ENCODE data around the gene ANKS1A.
"Not testable (repeated sequence)": the region's sequence is repeated elsewhere in the genome, so short reads cannot be mapped to it uniquely, and the experiment has no call there.

Gene ANKS1A

DNA sequence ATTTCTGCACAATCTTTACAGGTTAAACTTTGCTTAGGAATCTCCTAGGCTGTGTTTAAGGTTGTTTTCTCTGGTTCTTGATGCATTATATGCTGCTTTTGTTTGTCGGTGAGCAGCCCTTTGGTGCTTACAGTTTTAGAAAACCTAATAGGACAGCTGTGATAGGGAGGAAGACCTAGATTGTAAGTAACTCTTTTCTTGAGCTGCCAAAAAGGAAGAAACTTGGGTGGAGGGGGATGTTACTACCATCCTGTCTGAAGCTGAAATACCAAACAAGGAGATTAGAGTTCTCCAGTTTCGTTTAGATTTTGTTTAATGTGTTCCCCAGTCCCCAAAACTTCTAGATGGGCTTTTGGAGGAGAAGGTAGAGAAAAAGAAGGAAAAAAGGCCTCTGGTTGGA lies 72.0 kb downstream of the ANKS1A start:
- no peak for DNase-seq

DNA sequence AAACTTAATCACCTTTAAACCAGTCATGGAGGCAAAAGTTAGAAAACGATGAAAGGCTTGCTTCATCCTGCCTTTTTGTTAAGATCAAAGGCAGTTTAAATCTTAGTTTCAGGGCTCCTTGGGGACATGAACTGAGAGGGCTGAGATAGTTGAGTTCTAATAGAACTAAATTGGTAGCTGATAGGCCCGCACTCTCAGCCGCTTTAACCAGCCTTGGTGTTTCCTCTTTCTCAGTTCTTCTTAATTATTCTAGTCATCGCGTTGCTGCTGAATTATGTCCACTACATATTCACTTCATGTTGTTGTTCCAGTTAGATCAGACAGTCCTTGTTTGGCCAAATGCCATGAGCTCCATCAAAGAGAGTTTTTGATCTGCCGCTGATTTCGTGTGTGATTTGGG lies 72.5 kb downstream of the ANKS1A start:
- DNase-seq = no peak

DNA sequence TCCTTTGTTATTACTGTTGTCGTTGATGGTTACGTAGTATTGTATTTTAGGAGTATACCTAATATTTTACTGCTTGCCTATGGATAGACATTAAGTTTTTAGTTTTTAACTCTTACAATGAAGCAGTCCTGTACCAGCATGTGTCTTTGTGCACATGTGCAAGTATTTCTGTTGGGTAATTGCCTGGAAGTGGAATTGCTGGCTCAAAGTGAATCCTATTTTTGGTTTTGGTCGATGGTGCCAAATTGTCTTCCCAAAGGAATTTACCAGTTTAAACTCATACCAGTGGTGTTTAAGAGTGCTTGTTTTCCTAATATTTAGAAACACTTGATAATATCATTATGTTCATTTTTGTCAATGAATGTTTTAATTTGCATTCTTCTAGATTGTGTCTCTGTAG lies 75.5 kb downstream of the ANKS1A start:
- no peak for DNase-seq

DNA sequence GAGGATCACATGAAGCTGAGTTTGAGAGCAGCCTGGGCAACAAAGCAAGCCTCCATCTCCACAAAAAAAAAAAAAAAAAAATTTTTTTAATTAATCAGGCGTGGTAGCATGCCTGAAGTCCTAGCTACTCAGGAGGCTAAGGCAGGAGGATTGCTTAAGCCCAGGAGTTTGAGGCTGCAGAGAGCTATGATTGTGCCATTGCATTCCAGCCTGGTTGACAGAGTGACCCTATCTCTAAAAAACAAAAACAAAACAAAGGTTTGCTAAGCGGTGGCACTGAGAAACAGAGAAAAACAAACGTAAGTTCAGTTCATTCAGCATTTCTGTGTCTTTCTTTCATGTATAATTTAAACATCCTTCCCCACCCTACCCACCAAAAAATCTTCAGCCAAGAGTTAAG lies 78.4 kb downstream of the ANKS1A start:
- DNase-seq = no peak

DNA sequence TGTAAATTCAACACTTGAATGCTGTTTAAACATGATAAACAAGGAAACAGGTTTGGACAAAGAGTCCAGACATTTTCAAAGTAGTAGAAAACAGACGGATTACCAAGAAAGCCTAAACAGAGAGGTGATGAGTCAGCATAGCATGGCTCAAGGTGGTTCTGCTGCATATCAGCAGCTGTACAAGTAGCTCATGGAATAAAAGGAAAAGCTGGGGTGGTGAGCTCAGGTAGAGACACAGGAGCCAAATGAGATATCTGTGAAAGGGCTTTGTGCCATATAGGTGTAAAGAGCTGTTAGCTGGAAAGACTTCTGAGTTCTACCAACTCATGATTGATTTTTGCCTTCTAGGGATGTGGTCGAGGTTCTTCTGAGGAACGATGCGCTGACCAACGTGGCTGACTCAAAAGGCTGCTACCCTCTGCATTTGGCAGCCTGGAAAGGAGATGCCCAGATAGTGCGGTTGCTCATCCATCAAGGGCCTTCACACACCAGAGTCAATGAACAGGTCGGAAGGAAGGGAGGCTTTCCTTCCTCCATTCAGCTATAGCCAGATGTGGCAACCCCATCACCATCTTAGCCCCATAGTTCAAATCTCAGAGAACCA lies 80.7 kb downstream of the ANKS1A start:
- no peak for DNase-seq

DNA sequence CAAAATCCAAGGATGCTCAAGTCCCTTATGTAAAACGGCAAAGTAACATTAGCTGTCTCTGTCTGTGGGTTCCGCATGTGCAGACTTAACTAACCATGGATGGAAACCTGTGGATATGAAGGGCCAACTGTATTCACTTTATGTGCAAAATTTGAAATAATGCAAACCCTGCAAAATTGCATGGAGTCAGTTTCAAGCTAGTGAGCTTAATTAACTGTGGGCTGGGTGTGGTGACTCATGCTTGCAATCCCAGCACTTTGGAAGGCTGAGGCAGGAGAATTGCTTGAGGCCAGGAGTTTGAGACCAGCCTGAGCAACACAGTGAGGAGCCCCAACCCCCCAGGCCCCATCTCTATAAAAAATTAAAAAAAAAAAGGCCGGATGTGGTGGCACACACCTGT lies 81.4 kb downstream of the ANKS1A start:
- DNase-seq = no peak

DNA sequence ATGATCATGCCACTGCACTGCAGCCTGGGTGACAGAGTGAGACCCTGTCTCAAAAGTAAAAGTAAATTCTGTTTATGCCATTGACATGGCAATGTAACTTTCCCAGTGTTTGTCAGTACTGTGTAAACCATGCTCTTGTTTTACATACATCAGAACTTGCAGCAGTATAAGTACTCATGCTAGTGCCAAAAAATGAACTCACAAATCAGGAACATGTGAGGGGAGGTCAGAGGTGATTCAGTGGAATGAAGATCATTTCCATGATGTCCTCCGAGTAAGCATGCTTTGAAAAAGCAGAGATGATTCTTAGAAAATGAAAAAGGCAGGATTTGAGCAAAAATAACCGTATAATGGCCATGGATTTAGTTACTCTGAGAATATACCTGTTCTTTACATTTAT lies 81.9 kb downstream of the ANKS1A start:
- DNase-seq = no peak

DNA sequence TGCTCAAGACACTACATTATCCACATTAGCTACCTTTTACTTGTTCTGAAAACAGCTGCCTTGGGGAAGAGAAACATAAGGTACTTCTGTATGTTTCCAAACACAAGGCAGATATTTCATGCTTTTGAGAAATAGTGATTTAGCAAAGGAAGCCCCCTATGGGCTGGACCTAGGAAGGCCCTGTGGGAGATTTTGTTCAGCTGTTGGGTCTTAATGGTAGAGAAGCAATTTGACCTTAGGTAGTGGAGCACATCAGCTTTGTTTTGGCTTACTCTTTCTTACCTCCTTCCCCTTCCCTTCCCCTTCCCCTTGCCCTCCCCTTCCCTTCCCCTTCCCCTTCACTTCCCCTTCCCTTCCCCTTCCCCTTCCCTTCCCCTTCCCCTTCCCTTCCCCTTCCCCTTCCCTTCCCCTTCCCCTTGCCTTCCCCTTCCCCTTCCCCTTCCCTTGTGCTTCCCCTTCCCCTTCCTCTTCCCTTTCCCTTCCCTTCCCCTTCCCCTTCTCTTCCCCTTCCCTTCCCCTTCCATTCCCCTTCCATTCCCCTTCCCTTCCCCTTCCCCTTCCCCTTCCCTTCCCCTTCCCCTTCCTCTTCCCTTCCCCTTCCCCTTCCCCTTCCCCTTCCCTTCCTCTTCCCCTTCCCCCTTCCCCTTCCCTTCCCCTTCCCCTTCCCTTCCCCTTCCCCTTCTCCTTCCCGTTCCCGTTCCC lies 84.6 kb downstream of the ANKS1A start:
- no peak for DNase-seq

DNA sequence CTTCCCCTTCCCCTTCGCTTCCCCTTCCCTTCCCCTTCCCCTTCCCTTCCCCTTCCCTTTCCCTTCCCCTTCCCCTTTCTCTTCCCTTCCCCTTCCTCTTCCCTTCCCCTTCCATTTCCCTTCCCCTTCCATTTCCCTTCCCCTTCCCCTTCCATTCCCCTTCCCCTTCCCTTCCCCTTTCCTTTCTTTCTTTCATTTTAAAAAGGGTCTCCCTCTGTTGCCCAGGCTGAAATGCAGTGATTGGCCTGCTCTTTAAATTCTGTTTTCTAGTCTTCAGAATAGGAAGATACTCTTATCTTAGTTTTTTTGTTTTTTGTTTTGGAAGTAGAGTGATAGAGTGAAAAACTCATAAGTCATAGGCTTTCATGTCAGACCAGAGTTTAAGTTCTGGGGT lies 85.2 kb downstream of the ANKS1A start:
- no peak for DNase-seq

DNA sequence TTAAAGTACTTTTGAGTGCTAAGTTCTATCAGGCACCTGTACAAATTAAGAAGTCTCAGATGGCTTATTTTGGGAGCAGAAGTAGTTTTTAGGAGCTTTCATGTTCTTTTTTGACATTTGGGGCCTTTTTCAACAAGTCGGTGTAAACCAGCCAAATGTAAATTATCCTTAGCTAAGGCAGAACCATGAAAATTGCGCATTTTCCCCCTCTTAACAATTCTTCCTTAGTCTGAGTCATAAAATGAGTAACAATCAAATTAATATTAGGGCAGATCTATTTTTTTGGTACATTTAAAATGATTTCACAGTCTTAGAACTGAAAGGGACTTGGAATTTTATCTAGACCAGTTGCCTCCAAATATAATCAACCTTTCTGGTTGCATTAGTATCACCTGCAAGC lies 87.2 kb downstream of the ANKS1A start:
- no peak for DNase-seq

DNA sequence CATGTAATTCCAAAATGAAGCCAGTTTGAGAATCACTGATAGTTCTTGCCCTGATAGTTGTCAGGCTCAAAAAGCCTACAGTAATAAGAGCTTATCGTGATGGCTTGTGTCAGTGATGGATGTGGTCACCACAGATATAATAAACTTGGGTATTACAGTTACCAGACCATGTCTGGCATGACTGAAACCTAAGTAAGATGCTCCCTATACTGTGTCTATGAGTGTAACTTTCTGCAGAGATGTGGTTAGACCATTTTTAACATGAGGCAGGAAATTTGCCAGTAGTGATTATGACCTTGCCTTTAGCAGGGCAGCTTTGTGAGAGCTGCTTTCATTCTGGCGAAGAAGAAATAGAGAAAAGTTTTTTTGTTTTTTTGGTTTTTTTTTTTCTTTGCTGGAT lies 90.2 kb downstream of the ANKS1A start:
- DNase-seq = no peak

DNA sequence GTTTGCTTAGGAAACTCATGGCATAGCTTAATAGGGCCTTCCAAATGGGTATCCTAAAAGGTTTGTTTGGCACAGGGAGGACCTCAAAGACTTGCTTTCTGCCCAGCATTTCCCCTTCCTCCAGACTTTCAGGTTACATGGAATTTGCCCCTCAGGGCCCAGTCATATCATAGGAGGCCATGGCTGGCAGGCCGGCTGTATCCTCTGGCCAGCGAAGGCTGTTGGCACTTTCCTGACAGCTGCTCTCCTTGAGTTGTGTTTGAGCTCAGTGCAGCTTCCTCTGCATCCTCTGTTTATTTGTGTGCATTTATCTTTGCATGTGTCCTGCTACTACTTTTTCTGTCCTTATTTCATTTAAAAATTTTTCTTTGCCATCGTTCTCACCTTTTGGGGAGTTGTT lies 90.9 kb downstream of the ANKS1A start:
- no peak for DNase-seq

DNA sequence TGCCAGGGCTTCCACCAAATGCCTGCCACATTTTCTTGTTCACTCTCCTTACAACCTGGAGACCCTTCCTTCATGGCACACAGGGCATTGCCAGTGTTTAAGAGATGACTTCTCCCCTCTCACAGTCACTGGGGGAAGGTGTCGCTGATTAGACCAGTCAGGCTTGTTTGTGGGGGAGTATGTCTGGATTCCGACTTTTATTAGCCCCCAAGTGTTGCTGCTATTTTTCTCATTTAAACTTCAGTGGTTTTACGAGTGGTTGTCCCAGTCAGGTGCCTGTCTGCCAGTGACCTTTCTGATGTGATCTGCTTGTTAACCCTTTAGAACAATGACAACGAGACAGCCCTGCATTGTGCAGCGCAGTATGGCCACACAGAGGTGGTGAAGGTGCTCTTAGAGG lies 92.3 kb downstream of the ANKS1A start:
- no peak for DNase-seq

DNA sequence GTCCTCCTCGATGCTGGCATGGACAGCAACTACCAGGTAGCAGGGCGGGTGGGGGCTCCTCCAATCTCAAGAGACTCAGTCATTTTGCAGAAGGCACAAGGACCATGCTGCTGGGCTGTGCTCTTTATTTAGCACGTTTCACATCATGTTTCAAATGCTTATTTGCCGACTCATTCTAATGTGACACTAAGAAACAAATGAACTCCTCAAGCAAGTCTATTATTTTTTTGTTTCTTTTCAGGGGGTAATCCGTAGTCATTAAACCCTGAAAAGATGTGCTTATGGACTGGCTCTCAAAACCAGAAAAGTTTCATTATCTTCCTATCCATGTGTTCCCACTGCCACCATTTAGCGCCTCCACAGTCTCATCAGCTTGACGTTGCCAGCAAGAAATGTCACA lies 92.9 kb downstream of the ANKS1A start:
- no peak for DNase-seq

DNA sequence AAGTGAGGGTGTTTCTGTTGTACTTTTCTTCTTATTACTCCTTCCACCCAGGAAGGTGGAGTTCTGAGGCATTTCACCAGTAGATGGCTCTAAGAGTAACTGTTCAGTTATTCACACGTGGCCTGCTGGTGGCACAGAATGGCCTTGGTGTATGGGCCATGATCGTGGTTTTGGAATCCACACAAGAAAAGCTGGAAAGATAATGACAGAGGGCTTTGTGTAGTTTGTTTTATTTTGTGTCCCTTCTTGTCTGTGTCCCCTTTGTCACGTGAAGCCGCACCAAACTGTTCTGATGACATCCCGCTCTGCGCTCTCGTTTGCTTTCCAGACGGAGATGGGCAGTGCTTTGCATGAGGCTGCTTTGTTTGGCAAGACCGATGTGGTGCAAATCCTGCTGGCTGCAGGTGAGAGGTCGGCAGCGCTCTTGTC lies 93.4 kb downstream of the ANKS1A start:
- no peak for DNase-seq

DNA sequence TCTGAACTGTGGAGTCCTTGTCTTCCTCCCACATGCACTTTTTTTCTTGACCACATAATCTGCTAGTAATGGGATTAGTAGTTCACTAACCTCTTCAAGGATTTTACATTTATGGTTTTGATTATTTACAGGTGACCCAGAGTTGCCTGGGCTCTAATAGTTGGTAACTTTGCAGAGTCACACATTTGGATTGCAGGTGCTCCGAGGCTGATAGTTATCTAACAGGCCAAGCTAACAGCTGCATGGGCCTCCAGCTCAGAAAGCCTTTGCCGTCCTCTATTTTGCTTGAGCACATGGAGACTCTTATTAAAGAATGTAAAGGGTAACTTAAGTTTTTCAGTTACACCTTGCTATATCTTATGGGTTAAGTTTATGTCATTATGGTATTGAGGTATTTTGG lies 95.4 kb downstream of the ANKS1A start:
- DNase-seq = no peak

DNA sequence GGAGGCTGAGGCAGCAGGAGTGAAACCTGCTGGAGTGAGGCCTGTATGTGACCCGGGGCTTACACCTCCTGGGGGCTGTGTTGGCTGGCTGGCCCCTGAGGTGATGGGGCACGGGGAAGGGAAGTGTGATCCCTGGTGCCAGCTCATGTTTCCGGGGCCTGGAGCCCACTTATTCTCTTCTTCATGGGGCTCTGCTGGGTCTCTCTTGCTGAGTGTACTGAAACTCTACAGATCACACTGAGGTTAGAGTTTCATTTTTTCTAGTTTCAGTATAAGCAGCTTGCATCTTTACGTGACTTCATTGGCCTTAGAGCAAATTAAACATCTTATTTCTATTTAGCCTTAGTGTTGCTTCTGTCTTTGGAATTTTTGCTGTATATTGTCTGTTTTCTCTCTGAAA lies 96.2 kb downstream of the ANKS1A start:
- DNase-seq = no peak

DNA sequence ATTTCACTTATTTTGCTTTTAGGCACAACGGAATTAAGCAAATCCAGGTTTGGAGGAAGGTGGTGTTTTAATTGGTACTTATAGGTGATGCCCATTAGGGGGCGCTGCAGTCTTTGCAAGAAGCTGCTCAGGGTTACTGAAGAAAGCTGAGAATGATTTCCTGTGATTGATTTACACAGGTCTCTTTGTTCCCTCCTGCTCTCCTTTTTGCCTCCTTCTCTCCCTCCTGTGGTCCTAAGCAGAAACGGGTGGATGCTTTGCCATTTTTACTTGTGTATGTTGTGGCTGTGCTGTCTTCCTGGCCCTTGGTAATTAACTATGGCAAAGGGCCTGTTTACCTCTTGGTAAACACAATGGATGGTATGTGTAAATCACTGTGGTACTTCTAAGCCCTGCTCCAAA lies 97.8 kb downstream of the ANKS1A start:
- peak; percentile 64 for DNase-seq

DNA sequence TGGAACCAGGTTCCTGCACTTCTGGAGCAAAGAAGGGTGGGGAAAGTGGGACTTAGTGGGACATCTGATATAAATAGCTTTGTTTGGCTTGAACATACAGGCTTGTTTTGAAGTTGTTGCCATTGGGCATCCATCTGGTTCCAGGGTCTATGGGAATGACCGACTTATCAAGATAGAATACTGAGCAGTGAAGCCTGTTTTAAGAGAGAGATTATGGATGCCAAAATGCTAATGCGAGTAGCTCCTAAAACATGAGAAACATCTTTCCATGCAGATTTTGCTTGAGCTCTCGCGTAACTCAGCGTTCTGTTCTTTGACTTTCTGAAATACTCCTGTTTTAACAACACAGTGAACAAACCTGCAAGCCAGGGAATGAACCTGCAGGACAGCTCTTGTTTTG lies 98.5 kb downstream of the ANKS1A start:
- DNase-seq = no peak

DNA sequence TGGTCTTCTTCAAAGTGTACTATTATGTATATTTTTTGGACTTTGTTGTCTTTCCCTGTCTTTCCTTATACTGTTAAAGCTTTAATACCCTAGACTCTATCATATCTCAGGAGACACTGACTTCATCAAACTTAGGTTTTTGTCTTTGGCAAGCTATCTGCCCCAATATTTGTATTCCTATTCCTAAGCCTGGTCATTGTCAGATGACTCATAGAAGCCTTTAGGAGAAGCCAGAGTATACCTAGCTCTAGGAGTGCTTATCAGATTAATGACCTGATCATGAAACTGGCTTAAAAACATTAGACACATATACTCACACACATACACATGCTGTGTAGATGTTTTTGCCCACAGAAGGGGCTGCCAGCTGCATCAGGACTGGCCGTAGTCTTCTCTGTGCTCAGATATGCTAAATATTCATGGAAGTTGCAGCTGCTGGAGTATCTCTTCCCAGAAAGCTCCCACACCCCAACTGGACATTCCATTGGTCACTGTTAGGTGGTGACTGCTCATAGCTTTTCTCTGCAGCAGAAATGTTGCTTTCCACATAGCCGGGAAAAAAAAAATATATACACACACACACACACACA lies 102.0 kb downstream of the ANKS1A start:
- DNase-seq = no peak

DNA sequence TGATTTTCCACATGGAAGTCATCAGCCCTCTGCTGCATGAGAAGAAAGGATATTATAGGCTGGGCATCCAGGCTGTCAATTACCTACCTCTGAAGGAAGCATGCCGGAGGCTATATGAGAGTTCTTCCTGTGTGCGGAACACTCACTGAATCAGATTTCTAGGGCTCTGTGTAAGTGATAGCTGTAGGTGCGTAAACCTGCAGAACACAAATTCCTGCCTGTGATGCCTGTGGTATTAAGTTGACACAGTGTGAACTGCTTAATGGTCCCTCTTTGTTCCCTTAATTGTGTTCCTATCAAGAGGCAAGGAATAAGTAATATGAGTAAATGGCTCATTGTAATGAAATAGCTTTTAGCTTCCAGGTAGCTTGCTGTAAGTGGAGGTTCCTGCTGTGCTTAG lies 103.3 kb downstream of the ANKS1A start:
- DNase-seq = no peak

DNA sequence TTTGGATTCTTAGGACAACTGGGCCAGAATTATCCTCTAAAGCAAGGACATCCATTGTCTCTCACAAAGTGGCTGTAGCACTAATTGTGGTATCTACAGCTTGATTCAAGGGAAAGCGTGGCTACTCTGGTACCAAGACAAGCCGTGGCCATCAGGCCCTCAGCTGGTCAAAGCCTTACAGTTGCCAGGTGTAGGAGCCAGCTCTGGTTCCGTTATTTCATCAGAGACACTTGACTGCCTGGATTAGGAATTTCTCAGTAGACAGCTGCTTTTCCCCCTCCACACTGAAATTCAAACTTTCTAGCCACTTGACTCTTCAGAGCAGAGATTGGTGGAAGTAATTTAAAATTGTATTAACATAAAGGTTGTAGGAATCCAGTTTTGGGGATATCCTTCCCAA lies 104.2 kb downstream of the ANKS1A start:
- no peak for DNase-seq

DNA sequence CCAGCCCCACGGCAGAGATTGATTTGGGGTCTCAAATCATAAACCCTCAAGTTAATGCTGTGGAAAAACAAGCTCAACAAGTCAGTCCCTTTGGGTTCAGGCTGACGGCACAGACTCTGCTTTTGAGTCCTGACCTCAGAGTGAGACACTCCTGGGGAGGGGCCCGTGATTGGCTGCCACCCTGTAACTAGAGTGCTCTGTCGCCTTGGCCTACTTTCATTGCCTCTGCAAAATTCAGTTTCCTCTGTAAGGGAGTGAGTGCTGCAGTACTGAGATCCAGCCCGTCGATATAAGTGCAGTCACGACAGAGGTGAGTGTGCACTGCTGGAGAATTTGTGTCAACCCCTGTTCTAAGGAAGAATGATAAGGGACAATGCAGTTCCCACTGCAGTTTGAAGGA lies 105.6 kb downstream of the ANKS1A start:
- DNase-seq = no peak

DNA sequence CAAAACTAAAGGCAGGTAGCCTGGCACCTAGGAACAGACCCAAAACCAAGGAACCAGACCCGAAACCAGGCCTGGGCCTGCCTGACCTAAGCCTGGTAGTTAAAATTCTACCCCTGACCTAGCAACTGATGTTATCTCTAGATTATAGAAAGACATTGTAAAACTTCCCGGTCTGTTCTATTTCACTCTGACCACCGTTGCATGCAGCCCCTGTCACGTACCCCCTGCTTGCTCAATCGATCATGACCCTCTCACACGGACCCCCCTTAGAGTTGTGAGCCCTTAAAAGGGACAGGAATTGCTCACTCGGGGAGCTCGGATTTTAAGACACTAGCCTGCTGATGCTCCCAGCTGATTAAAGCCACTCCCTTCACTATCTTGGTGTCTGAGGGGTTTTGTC lies 109.4 kb downstream of the ANKS1A start:
- DNase-seq = not testable (repeated sequence)

DNA sequence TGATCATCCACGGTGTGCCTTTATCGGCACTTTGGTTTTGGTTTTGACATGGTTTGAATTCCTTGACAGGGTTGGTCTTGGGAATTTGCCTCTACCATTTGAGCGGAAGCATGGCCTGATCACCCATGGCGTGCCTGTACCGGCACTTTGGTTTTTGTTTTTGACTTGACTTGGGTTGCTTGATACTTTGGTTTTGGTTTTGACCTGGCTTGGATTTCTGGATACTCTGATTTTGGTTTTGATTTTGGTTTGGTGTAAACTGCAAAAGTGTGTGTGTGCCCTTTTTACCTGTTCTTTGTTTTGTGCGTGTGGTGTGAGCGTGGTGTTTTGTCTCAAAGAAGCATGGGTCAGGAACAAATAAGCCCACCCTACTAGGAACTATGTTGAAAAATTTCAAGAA lies 110.1 kb downstream of the ANKS1A start:
- DNase-seq = not testable (repeated sequence)
